HEK293T (cell line): ENCODE measurements around the gene CTF1.
A peak's percentile ranks its signal among the peaks of the same experiment; 100 is the strongest.

Source experiments
- CTCF ChIA-PET: fragments of 350-600 bp; formaldehyde crosslinking; extraction: SDS; loops from one replicate; lab custom pipeline; 2021; ENCODE audit warnings: antibody characterized with exemption, inconsistent platforms; lab: Yijun Ruan, JAX
- POLR2A ChIA-PET: fragments of 350-600 bp; formaldehyde crosslinking; extraction: SDS; loops from one replicate; lab custom pipeline; 2020; ENCODE audit warnings: antibody characterized with exemption, inconsistent platforms; lab: Yijun Ruan, JAX
- DNase-seq: peaks from one replicate; pipeline ENCODE4 v3.0.0; 2012; ENCODE audit warnings: mixed read lengths; ENCODE audit errors: extremely low spot score
- ARNT ChIP-seq: fragments of 450-650 bp; IDR thresholded peaks from 2 replicates; pipeline ENCODE4 v1.6.1; 2017; ENCODE audit warnings: mild to moderate bottlenecking
- BHLHE40 ChIP-seq: fragments of 450-650 bp; IDR thresholded peaks from 2 replicates; pipeline ENCODE4 v1.6.1; 2016; ENCODE audit warnings: mild to moderate bottlenecking, moderate library complexity, borderline replicate concordance
- CTBP1 ChIP-seq: fragments of 450-650 bp; IDR thresholded peaks from 2 replicates; pipeline ENCODE4 v1.6.1; 2016; ENCODE audit warnings: borderline replicate concordance
- ELF4 ChIP-seq: fragments of 450-650 bp; IDR thresholded peaks from 2 replicates; pipeline ENCODE4 v1.6.1; 2017; ENCODE audit warnings: antibody characterized with exemption
- FOXA1 ChIP-seq: fragments of 450-650 bp; IDR thresholded peaks from 2 replicates; pipeline ENCODE4 v1.6.1; 2016; ENCODE audit warnings: mild to moderate bottlenecking
- FOXK2 ChIP-seq: fragments of 450-650 bp; IDR thresholded peaks from 2 replicates; pipeline ENCODE4 v1.6.1; 2016; ENCODE audit warnings: mild to moderate bottlenecking
- FOXM1 ChIP-seq: fragments of 450-650 bp; IDR thresholded peaks from 2 replicates; pipeline ENCODE4 v1.6.1; 2017; ENCODE audit warnings: mild to moderate bottlenecking, borderline replicate concordance
- HDGF ChIP-seq: fragments of 450-650 bp; IDR thresholded peaks from 2 replicates; pipeline ENCODE4 v1.6.1; 2017; ENCODE audit warnings: antibody characterized with exemption, borderline replicate concordance
- L3MBTL2 ChIP-seq: fragments of 450-650 bp; conservative IDR thresholded peaks from 2 replicates; pipeline ENCODE4 v1.6.1; 2016; ENCODE audit warnings: mild to moderate bottlenecking
- LEF1 ChIP-seq: fragments of 450-650 bp; IDR thresholded peaks from 2 replicates; pipeline ENCODE4 v1.6.1; 2017; ENCODE audit warnings: mild to moderate bottlenecking, borderline replicate concordance
- NFRKB ChIP-seq: fragments of 450-650 bp; IDR thresholded peaks from 2 replicates; pipeline ENCODE4 v1.6.1; 2016; ENCODE audit warnings: mild to moderate bottlenecking, moderate library complexity
- PKNOX1 ChIP-seq: fragments of 450-650 bp; IDR thresholded peaks from 2 replicates; pipeline ENCODE4 v1.6.1; 2016
- SP1 ChIP-seq: fragments of 450-650 bp; IDR thresholded peaks from 2 replicates; pipeline ENCODE4 v1.6.1; 2017
- SUZ12 ChIP-seq: fragments of 450-650 bp; IDR thresholded peaks from 2 replicates; pipeline ENCODE4 v1.6.1; 2016; ENCODE audit warnings: mild to moderate bottlenecking
- TARDBP ChIP-seq: fragments of 450-650 bp; IDR thresholded peaks from 2 replicates; pipeline ENCODE4 v1.6.1; 2016
- ZNF384 ChIP-seq: fragments of 450-650 bp; IDR thresholded peaks from 2 replicates; pipeline ENCODE4 v1.6.1; 2016

The CTF1 gene

DNA sequence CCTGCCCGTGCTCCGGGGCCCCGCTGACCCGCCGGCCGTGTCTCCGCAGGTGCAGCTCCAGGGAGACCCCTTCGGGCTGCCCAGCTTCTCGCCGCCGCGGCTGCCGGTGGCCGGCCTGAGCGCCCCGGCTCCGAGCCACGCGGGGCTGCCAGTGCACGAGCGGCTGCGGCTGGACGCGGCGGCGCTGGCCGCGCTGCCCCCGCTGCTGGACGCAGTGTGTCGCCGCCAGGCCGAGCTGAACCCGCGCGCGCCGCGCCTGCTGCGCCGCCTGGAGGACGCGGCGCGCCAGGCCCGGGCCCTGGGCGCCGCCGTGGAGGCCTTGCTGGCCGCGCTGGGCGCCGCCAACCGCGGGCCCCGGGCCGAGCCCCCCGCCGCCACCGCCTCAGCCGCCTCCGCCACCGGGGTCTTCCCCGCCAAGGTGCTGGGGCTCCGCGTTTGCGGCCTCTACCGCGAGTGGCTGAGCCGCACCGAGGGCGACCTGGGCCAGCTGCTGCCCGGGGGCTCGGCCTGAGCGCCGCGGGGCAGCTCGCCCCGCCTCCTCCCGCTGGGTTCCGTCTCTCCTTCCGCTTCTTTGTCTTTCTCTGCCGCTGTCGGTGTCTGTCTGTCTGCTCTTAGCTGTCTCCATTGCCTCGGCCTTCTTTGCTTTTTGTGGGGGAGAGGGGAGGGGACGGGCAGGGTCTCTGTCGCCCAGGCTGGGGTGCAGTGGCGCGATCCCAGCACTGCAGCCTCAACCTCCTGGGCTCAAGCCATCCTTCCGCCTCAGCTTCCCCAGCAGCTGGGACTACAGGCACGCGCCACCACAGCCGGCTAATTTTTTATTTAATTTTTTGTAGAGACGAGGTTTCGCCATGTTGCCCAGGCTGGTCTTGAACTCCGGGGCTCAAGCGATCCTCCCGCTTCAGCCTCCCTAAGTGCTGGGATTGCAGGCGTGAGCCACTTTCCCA, 5.9 kb downstream of the CTF1 start:
- CTCF ChIA-PET = interaction anchor here (0.7 to 2.1 kb wide), 13 partner anchors 10 to 120 kb away, joined by 3 to 41 read pairs (median 5); no protein-coding TSS in a partner anchor
- peak; percentile 91 for DNase-seq
- POLR2A ChIA-PET = interaction anchor here (0.7 to 4.0 kb wide), 18 partner anchors 9 to 205 kb away, joined by 3 to 47 read pairs (median 5); partner anchors contain the start of genes BCL7C, FBXL19, PHKG2 and ZNF629
- TF ChIP-seq ARNT (peak; percentile 74), FOXK2 (no peak), FOXM1 (peak; percentile 69; the same call in 1 of the 2 replicates)

- no peak for DNase-seq
- CTCF ChIA-PET = interaction anchor here (1.3 to 2.1 kb wide), 7 partner anchors 17 to 121 kb away, joined by 4 to 41 read pairs (median 6); no protein-coding TSS in a partner anchor
- no peak for TF ChIP-seq HDGF
- TF ChIP-seq CTBP1 = no peak
- TF ChIP-seq LEF1 = no peak
- no peak for TF ChIP-seq ZNF384
- no peak for TF ChIP-seq PKNOX1
- POLR2A ChIA-PET = interaction anchor here (1.1 to 4.0 kb wide), 12 partner anchors 9 to 116 kb away, joined by 3 to 47 read pairs (median 6); partner anchors contain the start of genes BCL7C and ZNF629
Observed at GRCh38 chr16:30903002-30903401, 6.6 kb downstream of the CTF1 start.

GRCh38 chr16:30903596-30903995, 7.2 kb downstream of the CTF1 start:
- ChIA-PET CTCF (interaction anchor here (1.0 kb wide), 1 partner anchor 59 kb away, joined by 4 read pairs; no protein-coding TSS in a partner anchor), POLR2A (interaction anchor here (2.5 to 3.1 kb wide), 2 partner anchors 10 to 97 kb away, joined by 12 to 22 read pairs; no protein-coding TSS in a partner anchor)
- no peak for DNase-seq
- TF ChIP-seq FOXM1 (no peak), ARNT (no peak), HDGF (no peak), SUZ12 (no peak), PKNOX1 (no peak), L3MBTL2 (no peak), FOXA1 (no peak), TARDBP (no peak), NFRKB (no peak), ELF4 (no peak), CTBP1 (no peak), SP1 (no peak), FOXK2 (no peak), ZNF384 (no peak), LEF1 (no peak), BHLHE40 (no peak)

DNA sequence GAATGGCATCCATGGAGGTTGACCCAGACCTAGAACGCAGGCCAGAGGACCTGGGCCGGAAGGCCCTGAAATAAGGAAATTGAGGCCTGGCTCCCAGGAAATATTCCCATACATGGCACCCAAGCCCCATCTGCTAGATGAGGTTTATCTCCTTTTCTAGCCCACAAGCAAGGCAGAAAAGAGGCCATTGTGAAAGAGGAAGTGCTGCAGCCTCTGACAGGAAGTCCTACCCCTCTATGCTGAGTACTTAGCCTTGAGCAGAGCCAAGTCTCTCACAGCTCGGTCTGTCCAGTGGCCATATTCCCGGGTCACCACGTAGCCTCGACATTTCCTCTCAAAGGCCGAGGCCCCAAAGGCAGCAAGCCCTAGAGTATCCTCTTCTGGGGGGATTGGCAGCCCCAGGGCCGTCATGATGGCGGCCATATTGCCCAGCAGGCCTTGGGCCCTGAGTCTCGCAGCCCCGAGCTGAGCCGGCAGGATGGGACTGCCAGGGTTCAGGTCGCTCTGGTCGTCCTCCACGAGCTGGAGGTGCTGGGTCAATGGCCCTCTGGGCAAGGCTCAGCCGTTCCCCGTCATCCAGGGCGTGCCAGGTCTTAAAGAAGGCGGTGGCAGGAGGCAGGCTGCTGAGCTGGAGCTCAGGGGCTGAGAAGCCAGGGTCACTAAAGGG, 7.8 kb downstream of the CTF1 start:
- TF ChIP-seq ZNF384 = no peak
- TF ChIP-seq L3MBTL2 = no peak
- TF ChIP-seq NFRKB = no peak
- no peak for TF ChIP-seq PKNOX1
- TF ChIP-seq ARNT = no peak
- TF ChIP-seq SP1 = no peak
- TF ChIP-seq TARDBP = no peak
- no peak for TF ChIP-seq HDGF
- TF ChIP-seq FOXK2 = no peak
- no peak for TF ChIP-seq FOXA1
- no peak for TF ChIP-seq CTBP1
- no peak for TF ChIP-seq FOXM1
- no peak for TF ChIP-seq LEF1
- no peak for TF ChIP-seq ELF4
- TF ChIP-seq BHLHE40 = no peak
- TF ChIP-seq SUZ12 = no peak
- ChIA-PET POLR2A (interaction anchor here (1.0 to 2.7 kb wide), 3 partner anchors 8 to 99 kb away, joined by 3 to 16 read pairs (median 5); partner anchors contain the start of gene CTF1), CTCF (interaction anchor here (1.0 kb wide), 1 partner anchor 60 kb away, joined by 4 read pairs; no protein-coding TSS in a partner anchor)
- DNase-seq = no peak

DNA sequence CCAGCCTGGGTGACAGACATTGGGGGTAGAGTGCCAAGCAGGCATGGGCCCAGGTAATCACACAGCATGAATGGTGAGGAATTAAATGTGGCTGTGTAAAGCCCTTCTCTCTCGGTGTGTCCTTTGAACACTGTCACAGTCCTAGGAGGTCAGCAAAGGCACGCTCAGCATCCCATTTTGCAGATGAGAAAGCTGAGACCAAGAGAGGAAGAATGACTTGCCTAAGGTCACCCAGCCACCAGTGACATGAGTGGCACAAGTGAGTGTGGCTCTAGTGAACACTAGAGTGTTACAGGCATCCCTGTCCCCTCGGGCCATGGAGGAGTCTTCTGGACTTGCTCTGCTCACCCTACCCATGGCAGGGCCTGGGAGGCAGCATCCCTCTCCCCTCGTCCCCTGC, 10.7 kb downstream of the CTF1 start:
- CTCF ChIA-PET = interaction anchor here (0.9 kb wide), 1 partner anchor 10 kb away, joined by 3 read pairs; no protein-coding TSS in a partner anchor

More for the DNA sequence above, 10.7 kb downstream of the CTF1 start:
- POLR2A ChIA-PET = interaction anchor here (2.7 kb wide), 1 partner anchor 11 kb away, joined by 16 read pairs; the partner anchor contains the start of gene CTF1
- no peak for DNase-seq
- TF ChIP-seq PKNOX1 (no peak), ARNT (no peak), L3MBTL2 (no peak), SP1 (no peak), FOXA1 (no peak), NFRKB (no peak)
